ENCODE measurements around the gene SCNN1A.

Gene SCNN1A

GRCh38 chr12:6322352-6322751 is 53.0 kb downstream of the SCNN1A start:
- DNase-seq (ENCODE audit: extremely low read depth in 1 of 2, low read depth in 1 of 2), result no peak

- no peak for DNase-seq (ENCODE audit: extremely low read depth in 1 of 2, low read depth in 1 of 2)
Observed at GRCh38 chr12:6321905-6322304, 53.5 kb downstream of the SCNN1A start.

GRCh38 chr12:6319446-6319845 is 55.9 kb downstream of the SCNN1A start:
- no peak for DNase-seq (ENCODE audit: extremely low read depth in 1 of 2, low read depth in 1 of 2)

GRCh38 chr12:6318440-6318879 is 56.9 kb downstream of the SCNN1A start:
- no peak for DNase-seq (ENCODE audit: extremely low read depth in 1 of 2, low read depth in 1 of 2)

GRCh38 chr12:6317693-6318439 is 57.5 kb downstream of the SCNN1A start:
- DNase-seq (ENCODE audit: extremely low read depth in 1 of 2, low read depth in 1 of 2), result no peak

- DNase-seq (ENCODE audit: extremely low read depth in 1 of 2, low read depth in 1 of 2), result no peak
Observed at GRCh38 chr12:6316921-6317692, 58.3 kb downstream of the SCNN1A start.

- DNase-seq (ENCODE audit: extremely low read depth in 1 of 2, low read depth in 1 of 2), result no peak
Observed at GRCh38 chr12:6315704-6316597, 59.4 kb downstream of the SCNN1A start.

GRCh38 chr12:6315184-6315583 is 60.2 kb downstream of the SCNN1A start:
- DNase-seq (ENCODE audit: extremely low read depth in 1 of 2, low read depth in 1 of 2), result no peak

GRCh38 chr12:6314776-6315175 is 60.6 kb downstream of the SCNN1A start:
- no peak for DNase-seq (ENCODE audit: extremely low read depth in 1 of 2, low read depth in 1 of 2)

- DNase-seq (ENCODE audit: extremely low read depth in 1 of 2, low read depth in 1 of 2), result no peak
Observed at GRCh38 chr12:6313326-6313940, 61.9 kb downstream of the SCNN1A start.

GRCh38 chr12:6312529-6313325 is 62.6 kb downstream of the SCNN1A start:
- no peak for DNase-seq (ENCODE audit: extremely low read depth in 1 of 2, low read depth in 1 of 2)

GRCh38 chr12:6311822-6312528 is 63.4 kb downstream of the SCNN1A start:
- no peak for DNase-seq (ENCODE audit: extremely low read depth in 1 of 2, low read depth in 1 of 2)

- no peak for DNase-seq (ENCODE audit: extremely low read depth in 1 of 2, low read depth in 1 of 2)
Observed at GRCh38 chr12:6310771-6311610, 64.4 kb downstream of the SCNN1A start.

- DNase-seq (ENCODE audit: extremely low read depth in 1 of 2, low read depth in 1 of 2), result no peak
Observed at GRCh38 chr12:6307529-6307928, 67.8 kb downstream of the SCNN1A start.

- no peak for DNase-seq (ENCODE audit: extremely low read depth in 1 of 2, low read depth in 1 of 2)
Observed at GRCh38 chr12:6306599-6307220, 68.7 kb downstream of the SCNN1A start.

- DNase-seq (ENCODE audit: extremely low read depth in 1 of 2, low read depth in 1 of 2), result no peak
Observed at GRCh38 chr12:6306151-6306550, 69.2 kb downstream of the SCNN1A start.

- no peak for DNase-seq (ENCODE audit: extremely low read depth in 1 of 2, low read depth in 1 of 2)
Observed at GRCh38 chr12:6303071-6303470, 72.3 kb downstream of the SCNN1A start.

- DNase-seq (ENCODE audit: extremely low read depth in 1 of 2, low read depth in 1 of 2), result no peak
Observed at GRCh38 chr12:6302621-6303020, 72.7 kb downstream of the SCNN1A start.

All from activated CD8-positive, alpha-beta memory T cell treated with anti-CD3 and anti-CD28 coated beads for 1 hour (primary cell).